ENCODE results near the gene SOX9. TPM values are rescaled to one million over a fixed set of nuclear protein-coding genes. Genes with fewer than 3 reads are reported as not detected.

SOX9 gene
- total RNA-seq, 1 donor, result 6.5 TPM

- no peaks in the 10 kb centered on the region for H3K27me3 ChIP-seq (ENCODE audit: insufficient read depth, low read length)
- H3K27ac ChIP-seq (ENCODE audit: low read depth, low read length), result no peak overlapping the region
- H3K4me1 ChIP-seq (ENCODE audit: insufficient read depth, low read length), result no peaks in the 10 kb centered on the region
- DNase-seq (ENCODE audit: insufficient read length, low spot score, missing footprints), result no peak
- H2AFZ ChIP-seq (ENCODE audit: low read length), result no peak overlapping the region
- no peak overlapping the region for H3K4me2 ChIP-seq (ENCODE audit: insufficient read depth, low read length)
- H3K4me3 ChIP-seq (ENCODE audit: insufficient read depth, low read length), result no peak overlapping the region
- H3K9me3 ChIP-seq (ENCODE audit: low read depth, low read length), result no peaks in the 10 kb centered on the region
- H3K79me2 ChIP-seq (ENCODE audit: insufficient read depth, low read length), result no peaks in the 10 kb centered on the region
- TF ChIP-seq CTCF (IDR thresholded peaks at IDR 0.05; ENCODE audit: extremely low read depth, low read depth, low read length), result no peak
- H4K20me1 ChIP-seq (ENCODE audit: insufficient read depth, low read length), result no peaks in the 10 kb centered on the region
- H3K36me3 ChIP-seq (ENCODE audit: insufficient read depth, low read length), result no peaks in the 10 kb centered on the region
Measured at GRCh38 chr17:72165192-72165866, 44.5 kb downstream of the SOX9 start.

GRCh38 chr17:72165867-72166439 is 45.1 kb downstream of the SOX9 start:
- Histone ChIP-seq H3K36me3 (ENCODE audit: insufficient read depth, low read length) (no peaks in the 10 kb centered on the region), H4K20me1 (ENCODE audit: insufficient read depth, low read length) (no peaks in the 10 kb centered on the region), H3K4me1 (ENCODE audit: insufficient read depth, low read length) (no peaks in the 10 kb centered on the region), H3K27me3 (ENCODE audit: insufficient read depth, low read length) (no peaks in the 10 kb centered on the region), H3K4me2 (ENCODE audit: insufficient read depth, low read length) (no peak overlapping the region), H3K4me3 (ENCODE audit: insufficient read depth, low read length) (no peak overlapping the region), H3K79me2 (ENCODE audit: insufficient read depth, low read length) (no peaks in the 10 kb centered on the region), H2AFZ (ENCODE audit: low read length) (no peak overlapping the region), H3K9me3 (ENCODE audit: low read depth, low read length) (no peaks in the 10 kb centered on the region), H3K27ac (ENCODE audit: low read depth, low read length) (no peak overlapping the region)
- no peak for DNase-seq (ENCODE audit: insufficient read length, low spot score, missing footprints)
- no peak for TF ChIP-seq CTCF (IDR thresholded peaks at IDR 0.05; ENCODE audit: extremely low read depth, low read depth, low read length)

GRCh38 chr17:72167593-72167992 is 46.8 kb downstream of the SOX9 start:
- Histone ChIP-seq H3K4me2 (ENCODE audit: insufficient read depth, low read length) (no peak overlapping the region), H4K20me1 (ENCODE audit: insufficient read depth, low read length) (no peaks in the 10 kb centered on the region), H2AFZ (ENCODE audit: low read length) (no peak overlapping the region), H3K9me3 (ENCODE audit: low read depth, low read length) (no peaks in the 10 kb centered on the region), H3K4me3 (ENCODE audit: insufficient read depth, low read length) (no peak overlapping the region), H3K27ac (ENCODE audit: low read depth, low read length) (no peak overlapping the region), H3K4me1 (ENCODE audit: insufficient read depth, low read length) (no peaks in the 10 kb centered on the region), H3K27me3 (ENCODE audit: insufficient read depth, low read length) (no peaks in the 10 kb centered on the region), H3K79me2 (ENCODE audit: insufficient read depth, low read length) (no peaks in the 10 kb centered on the region), H3K36me3 (ENCODE audit: insufficient read depth, low read length) (no peaks in the 10 kb centered on the region)
- DNase-seq (ENCODE audit: insufficient read length, low spot score, missing footprints), result no peak
- no peak for TF ChIP-seq CTCF (IDR thresholded peaks at IDR 0.05; ENCODE audit: extremely low read depth, low read depth, low read length)

- Histone ChIP-seq H3K79me2 (ENCODE audit: insufficient read depth, low read length) (no peaks in the 10 kb centered on the region), H3K4me3 (ENCODE audit: insufficient read depth, low read length) (no peak overlapping the region), H4K20me1 (ENCODE audit: insufficient read depth, low read length) (no peaks in the 10 kb centered on the region), H3K9me3 (ENCODE audit: low read depth, low read length) (no peaks in the 10 kb centered on the region), H3K4me1 (ENCODE audit: insufficient read depth, low read length) (no peaks in the 10 kb centered on the region), H3K27me3 (ENCODE audit: insufficient read depth, low read length) (no peaks in the 10 kb centered on the region), H3K36me3 (ENCODE audit: insufficient read depth, low read length) (no peaks in the 10 kb centered on the region), H3K27ac (ENCODE audit: low read depth, low read length) (no peak overlapping the region), H3K4me2 (ENCODE audit: insufficient read depth, low read length) (no peak overlapping the region), H2AFZ (ENCODE audit: low read length) (no peak overlapping the region)
- no peak for DNase-seq (ENCODE audit: insufficient read length, low spot score, missing footprints)
- no peak for TF ChIP-seq CTCF (IDR thresholded peaks at IDR 0.05; ENCODE audit: extremely low read depth, low read depth, low read length)
Measured at GRCh38 chr17:72169823-72170222, 49.0 kb downstream of the SOX9 start.
